Bone marrow (tissue), 2 donors: Measurements from ENCODE around the gene LPP.
A peak's percentile ranks its signal among the peaks of the same experiment; 100 is the strongest.

Experiments used
- DNase-seq, 2 donors: peaks; one replicate each; lab custom pipeline; 2025; lab: John Stamatoyannopoulos, UW

LPP gene

GRCh38 chr3:188792793-188793192 lies 638.8 kb downstream of the LPP start:
- peak in 1 of 2 donors; percentile 15 for DNase-seq

- DNase-seq, result no peak
Observed at GRCh38 chr3:188796122-188796631, 642.2 kb downstream of the LPP start.

- no peak for DNase-seq
Observed at GRCh38 chr3:188797045-188797444, 643.1 kb downstream of the LPP start.

GRCh38 chr3:188798556-188799145 lies 644.7 kb downstream of the LPP start:
- no peak for DNase-seq

- DNase-seq, result no peak
Observed at GRCh38 chr3:188801393-188801792, 647.4 kb downstream of the LPP start.

GRCh38 chr3:188802645-188803044 lies 648.7 kb downstream of the LPP start:
- DNase-seq, result no peak

- no peak for DNase-seq
Observed at GRCh38 chr3:188807006-188807405, 653.0 kb downstream of the LPP start.

GRCh38 chr3:188812198-188812597 lies 658.2 kb downstream of the LPP start:
- DNase-seq, result no peak

GRCh38 chr3:188814581-188814980 lies 660.6 kb downstream of the LPP start:
- no peak for DNase-seq

- DNase-seq, result no peak
Observed at GRCh38 chr3:188817103-188817934, 663.4 kb downstream of the LPP start.

GRCh38 chr3:188817935-188818269 lies 663.9 kb downstream of the LPP start:
- no peak for DNase-seq

- no peak for DNase-seq
Observed at GRCh38 chr3:188818282-188818681, 664.3 kb downstream of the LPP start.

- peak in 1 of 2 donors; percentile 10 for DNase-seq
Observed at GRCh38 chr3:188819939-188820338, 666.0 kb downstream of the LPP start.

- DNase-seq, result no peak
Observed at GRCh38 chr3:188822004-188822403, 668.0 kb downstream of the LPP start.

GRCh38 chr3:188822411-188822810 lies 668.5 kb downstream of the LPP start:
- DNase-seq, result no peak

GRCh38 chr3:188824566-188824965 lies 670.6 kb downstream of the LPP start:
- no peak for DNase-seq

GRCh38 chr3:188825901-188826300 lies 671.9 kb downstream of the LPP start:
- no peak for DNase-seq

- DNase-seq, result no peak
Observed at GRCh38 chr3:188826574-188826973, 672.6 kb downstream of the LPP start.

GRCh38 chr3:188827103-188827502 lies 673.1 kb downstream of the LPP start:
- no peak for DNase-seq

- DNase-seq, result no peak
Observed at GRCh38 chr3:188827576-188827975, 673.6 kb downstream of the LPP start.

GRCh38 chr3:188829130-188829529 lies 675.2 kb downstream of the LPP start:
- no peak for DNase-seq

- no peak for DNase-seq
Observed at GRCh38 chr3:188829576-188829975, 675.6 kb downstream of the LPP start.

- DNase-seq, result no peak
Observed at GRCh38 chr3:188830893-188831292, 676.9 kb downstream of the LPP start.

- no peak for DNase-seq
Observed at GRCh38 chr3:188832146-188832545, 678.2 kb downstream of the LPP start.
